Activated T-cell treated with anti-CD3 and anti-CD28 coated beads, Interleukin-2, amount 50 U/mL, for 72 hours (primary cell): ENCODE measurements around the gene RABEP1. TPM values are rescaled to one million over a fixed set of nuclear protein-coding genes. Genes with fewer than 3 reads are reported as not detected.
"Not testable (repeated sequence)": the region's sequence is repeated elsewhere in the genome, so short reads cannot be mapped to it uniquely, and the experiment has no call there.

Source experiments
- ATAC-seq, 2 donors: fragments of 150-1000 bp; cut with Tn5 transposase; replicated peaks in 1 of 2; 2 replicates each; pipeline ENCODE4 v1.10.0; 2021; ENCODE audit warnings: moderate library complexity in 2 of 2, mild to moderate bottlenecking in 1 of 2
- DNase-seq, 2 donors: peaks; one replicate each; pipeline ENCODE4 v3.0.0; 2021 to 2022; ENCODE audit warnings: mixed read lengths in 1 of 2
- H3K27ac Mint-ChIP-seq: one replicate; pipeline ENCODE4 v1.8.0; 2022; ENCODE audit warnings: mild to moderate bottlenecking, moderate library complexity, mixed read lengths
- H3K27me3 Mint-ChIP-seq: one replicate; pipeline ENCODE4 v1.8.0; 2022; ENCODE audit warnings: low read depth, mixed read lengths
- H3K36me3 Mint-ChIP-seq, 2 donors: one replicate each; pipeline ENCODE4 v1.8.0; 2022; ENCODE audit warnings: mixed read lengths in 2 of 2, mild to moderate bottlenecking in 1 of 2; ENCODE audit not compliant: insufficient read depth in 2 of 2
- H3K4me1 Mint-ChIP-seq: one replicate; pipeline ENCODE4 v1.8.0; 2022; ENCODE audit warnings: low read depth, mixed read lengths
- H3K4me3 Mint-ChIP-seq, 2 donors: one replicate each; pipeline ENCODE4 v1.8.0; 2022; ENCODE audit warnings: mild to moderate bottlenecking in 2 of 2, mixed read lengths in 2 of 2, moderate library complexity in 2 of 2
- H3K9me3 Mint-ChIP-seq, 2 donors: one replicate each; pipeline ENCODE4 v1.8.0; 2022; ENCODE audit warnings: mixed read lengths in 2 of 2
- total RNA-seq, 2 donors: library from RNA; stranded (reverse); gene quantifications; one replicate each; pipeline ENCODE4 v1.2.3, GENCODE V29; 2022

RABEP1 gene
- total RNA-seq, 2 donors from 2014 or later, result 39.1 to 43.2 TPM

DNA sequence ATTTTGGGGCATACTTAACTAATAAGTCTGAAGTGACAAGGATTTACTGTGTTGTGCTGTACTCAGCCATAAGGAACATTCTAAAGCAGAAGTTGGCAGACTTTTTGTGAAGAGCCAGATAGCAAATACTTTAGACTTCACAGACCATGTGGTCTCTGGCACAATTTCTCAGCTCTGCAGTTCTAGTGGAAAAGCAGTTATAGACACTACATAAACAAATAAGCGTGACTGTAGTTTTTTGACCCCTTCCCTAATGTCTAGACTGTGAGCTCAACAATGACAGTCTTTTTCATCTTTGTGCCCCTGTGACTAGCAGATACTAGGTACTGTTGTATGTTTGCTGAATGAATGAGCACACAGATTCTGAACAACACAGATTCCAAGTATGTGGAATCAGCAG, 142.8 kb downstream of the RABEP1 start:
- Mint-ChIP-seq H3K36me3 (peaks cover 6 to 27% of the 10 kb centered on the region in 2 donors), H3K9me3 (no peaks in the 10 kb centered on the region), H3K27ac (no peak overlapping the region), H3K27me3 (no peaks in the 10 kb centered on the region), H3K4me1 (peaks cover 30% of the 10 kb centered on the region), H3K4me3 (no peak overlapping the region)
- no peak for DNase-seq
- ATAC-seq, result no peak

GRCh38 chr17:5425826-5426225, 143.7 kb downstream of the RABEP1 start:
- no peak for ATAC-seq
- H3K4me3 Mint-ChIP-seq, result no peak overlapping the region
- no peak overlapping the region for H3K27ac Mint-ChIP-seq
- no peaks in the 10 kb centered on the region for H3K27me3 Mint-ChIP-seq
- DNase-seq, result no peak
- peaks cover 26% of the 10 kb centered on the region for H3K4me1 Mint-ChIP-seq
- no peaks in the 10 kb centered on the region for H3K9me3 Mint-ChIP-seq
- H3K36me3 Mint-ChIP-seq, result peaks cover 3 to 30% of the 10 kb centered on the region in 2 donors

GRCh38 chr17:5429191-5429887, 147.3 kb downstream of the RABEP1 start:
- DNase-seq (no peak), ATAC-seq (no peak)
- H3K27me3 Mint-ChIP-seq, result no peaks in the 10 kb centered on the region
- H3K4me3 Mint-ChIP-seq, result no peak overlapping the region
- peaks cover 16% of the 10 kb centered on the region for H3K4me1 Mint-ChIP-seq
- peaks cover 3 to 23% of the 10 kb centered on the region in 2 donors for H3K36me3 Mint-ChIP-seq
- no peaks in the 10 kb centered on the region for H3K9me3 Mint-ChIP-seq
- peak overlapping the region; percentile 32 for H3K27ac Mint-ChIP-seq

- H3K27me3 Mint-ChIP-seq, result no peaks in the 10 kb centered on the region
- no peak for DNase-seq
- peak overlapping the region; percentile 84 for H3K27ac Mint-ChIP-seq
- peaks cover 3 to 24% of the 10 kb centered on the region in 2 donors for H3K36me3 Mint-ChIP-seq
- no peak for ATAC-seq
- no peaks in the 10 kb centered on the region for H3K9me3 Mint-ChIP-seq
- H3K4me3 Mint-ChIP-seq, result no peak overlapping the region
- peaks cover 22% of the 10 kb centered on the region for H3K4me1 Mint-ChIP-seq
Observed at GRCh38 chr17:5430413-5430999, 148.4 kb downstream of the RABEP1 start.

GRCh38 chr17:5431234-5431633, 149.2 kb downstream of the RABEP1 start:
- not testable (repeated sequence) for ATAC-seq, H3K9me3 Mint-ChIP-seq, DNase-seq, H3K27me3 Mint-ChIP-seq, H3K4me3 Mint-ChIP-seq
- peaks cover 2 to 24% of the 10 kb centered on the region in 2 donors for H3K36me3 Mint-ChIP-seq
- peak overlapping the region; percentile 10 for H3K27ac Mint-ChIP-seq
- peaks cover 29% of the 10 kb centered on the region for H3K4me1 Mint-ChIP-seq

- Mint-ChIP-seq H3K27me3 (no peaks in the 10 kb centered on the region), H3K36me3 (peaks cover 2 to 26% of the 10 kb centered on the region in 2 donors), H3K9me3 (no peaks in the 10 kb centered on the region), H3K27ac (peak overlapping the region; percentile 69), H3K4me3 (no peak overlapping the region), H3K4me1 (peaks cover 38% of the 10 kb centered on the region)
- no peak for ATAC-seq
- DNase-seq, result no peak
Observed at GRCh38 chr17:5431949-5432556, 150.0 kb downstream of the RABEP1 start.

DNA sequence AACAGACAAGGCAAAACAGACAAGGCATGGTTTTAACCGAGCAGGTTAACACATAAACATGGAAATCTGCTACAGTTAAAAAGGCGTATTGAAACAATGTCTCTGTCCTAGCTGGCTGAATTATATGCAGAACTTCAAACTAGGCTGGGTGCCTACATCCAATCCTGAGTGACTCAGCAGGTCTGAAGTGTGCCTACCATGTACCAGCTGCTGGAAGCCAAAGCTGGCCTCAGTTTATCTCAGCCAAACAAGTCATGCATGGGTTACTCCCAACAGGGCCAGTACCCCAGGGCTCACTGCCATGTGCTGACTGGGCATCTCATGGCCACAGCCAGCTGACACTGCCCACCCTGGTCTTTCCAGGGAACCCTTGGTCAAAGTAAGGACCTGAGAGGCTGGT, 152.9 kb downstream of the RABEP1 start:
- H3K9me3 Mint-ChIP-seq, result no peaks in the 10 kb centered on the region
- peaks cover 61% of the 10 kb centered on the region for H3K4me1 Mint-ChIP-seq
- peaks cover 4 to 24% of the 10 kb centered on the region in 2 donors for H3K36me3 Mint-ChIP-seq
- peak overlapping the region in 1 of 2 donors; percentile 46 for H3K4me3 Mint-ChIP-seq
- H3K27me3 Mint-ChIP-seq, result no peaks in the 10 kb centered on the region
- ATAC-seq (no peak), DNase-seq (no peak)
- H3K27ac Mint-ChIP-seq, result peak overlapping the region; percentile 91

Other genes starting within 250 kb of the RABEP1 start
- under 1 TPM; 0.23 to 0.46 TPM for gene SLC52A1, start 246.9 kb upstream of the RABEP1 start, total RNA-seq
- 1 to 10 TPM; 3.1 to 3.6 TPM for gene ZFP3, start 203.8 kb upstream of the RABEP1 start, total RNA-seq
- 10 to 100 TPM; 10.4 to 15.7 TPM for gene ZNF232, start 170.4 kb upstream of the RABEP1 start, total RNA-seq
- under 1 TPM; 0.02 to 0.19 TPM for gene USP6, start 166.3 kb upstream of the RABEP1 start, total RNA-seq
- 1 to 10 TPM; 5.3 to 7.8 TPM for gene ZNF594, start 90.4 kb upstream of the RABEP1 start, total RNA-seq
- gene SCIMP, start 47.4 kb upstream of the RABEP1 start, total RNA-seq, result not detected
- 100 to 1,000 TPM in 1 of 2 donors, 10 to 100 TPM in 1; 97.4 to 103 TPM for gene NUP88, start 137.4 kb downstream of the RABEP1 start, total RNA-seq
- 10 to 100 TPM; 62.6 to 65.0 TPM for gene RPAIN, start 137.9 kb downstream of the RABEP1 start, total RNA-seq
- 100 to 1,000 TPM; 203 to 206 TPM for gene C1QBP, start 156.9 kb downstream of the RABEP1 start, total RNA-seq
- 10 to 100 TPM; 20.6 to 26.4 TPM for gene DHX33, start 186.7 kb downstream of the RABEP1 start, total RNA-seq
- gene DERL2, start 203.9 kb downstream of the RABEP1 start, total RNA-seq, result 10 to 100 TPM; 71.5 to 87.3 TPM
- 10 to 100 TPM; 38.6 to 39.6 TPM for gene MIS12, start 204.3 kb downstream of the RABEP1 start, total RNA-seq